Vagina (tissue), 2 donors: Measurements from ENCODE around the gene CSMD2. TPM values are rescaled to one million over a fixed set of nuclear protein-coding genes. Genes with fewer than 3 reads are reported as not detected.
"Not testable (repeated sequence)": the region's sequence is repeated elsewhere in the genome, so short reads cannot be mapped to it uniquely, and the experiment has no call there.

ENCODE experiments used
- DNase-seq, 2 donors: peaks; one replicate each; pipeline ENCODE4 v3.0.0-alpha.2; 2017; ENCODE audit errors: extremely low spot score in 2 of 2
- H3K27ac ChIP-seq: fragments of 200-600 bp; sonication (generic); one replicate; pipeline ENCODE4 v1.5.1; 2019
- H3K27me3 ChIP-seq: fragments of 200-600 bp; sonication (generic); one replicate; pipeline ENCODE4 v1.5.1; 2019
- H3K36me3 ChIP-seq, 2 donors: fragments of 200-600 bp; sonication (generic); one replicate each; pipeline ENCODE4 v1.5.1; 2017 to 2019
- H3K4me1 ChIP-seq: fragments of 200-600 bp; sonication (generic); one replicate; pipeline ENCODE4 v1.5.1; 2019
- H3K4me3 ChIP-seq, 2 donors: fragments of 200-600 bp; sonication (generic); 1 replicate in 1 of 2; 2 replicates in 1 of 2; pipeline ENCODE4 v1.5.1; 2016 to 2019
- H3K9me3 ChIP-seq: fragments of 200-600 bp; sonication (generic); one replicate; pipeline ENCODE4 v1.5.1; 2019
- CTCF ChIP-seq, 3 experiments: fragments of 450-650 bp in 2 of 3; fragments of 200-600 bp in 1 of 3; sonication (generic) in 1 of 3; IDR thresholded peaks; one replicate each; pipeline ENCODE4 v1.5.1; 2017 to 2019; ENCODE audit warnings: antibody characterized with exemption in 3 of 3, mild to moderate bottlenecking in 2 of 3, moderate library complexity in 2 of 3
- POLR2A ChIP-seq, 2 donors: fragments of 450-650 bp; IDR thresholded peaks; one replicate each; pipeline ENCODE4 v1.6.1; 2017; ENCODE audit warnings: antibody characterized with exemption in 2 of 2, mild to moderate bottlenecking in 2 of 2, moderate library complexity in 2 of 2
- POLR2AphosphoS5 ChIP-seq, 2 donors: sonication (generic); formaldehyde crosslinking; IDR thresholded peaks; one replicate each; pipeline ENCODE4 v1.9.0; 2017; ENCODE audit warnings: antibody characterized with exemption in 2 of 2, mild to moderate bottlenecking in 2 of 2, low read depth in 1 of 2; ENCODE audit not compliant: insufficient read depth in 1 of 2
- intact Hi-C: fragments of 100-400 bp; cut with DNase I; formaldehyde crosslinking; loops from one replicate; pipeline ENCODE4 v1.15.1; 2023
- total RNA-seq: library from RNA; depleted of rRNA; stranded (reverse); fragments of >200 nt; gene quantifications from one replicate; pipeline ENCODE4 v1.2.3, GENCODE V29; 2016

The CSMD2 gene
- total RNA-seq, 1 donor from 2014 or later: 0.25 TPM

- Histone ChIP-seq H3K4me3 (no peak overlapping the region), H3K4me1 (no peaks in the 10 kb centered on the region), H3K9me3 (no peaks in the 10 kb centered on the region), H3K36me3 (no peaks in the 10 kb centered on the region), H3K27ac (no peak overlapping the region), H3K27me3 (no peaks in the 10 kb centered on the region)
- no peak for TF ChIP-seq CTCF (IDR thresholded peaks at IDR 0.05)
- TF ChIP-seq POLR2AphosphoS5 (IDR thresholded peaks at IDR 0.05; ENCODE audit: insufficient read depth in 1 of 2, low read depth in 1 of 2): no peak
- no peak for TF ChIP-seq POLR2A (IDR thresholded peaks at IDR 0.05)
- DNase-seq: no peak
- intact Hi-C loops: no loop called here
Measured at GRCh38 chr1:34101151-34101550, 63.9 kb downstream of the CSMD2 start.

- Histone ChIP-seq H3K9me3 (no peaks in the 10 kb centered on the region), H3K27ac (no peak overlapping the region), H3K4me1 (no peaks in the 10 kb centered on the region), H3K27me3 (no peaks in the 10 kb centered on the region), H3K36me3 (no peaks in the 10 kb centered on the region), H3K4me3 (no peak overlapping the region)
- DNase-seq: no peak
- no peak for TF ChIP-seq POLR2A (IDR thresholded peaks at IDR 0.05)
- no peak for TF ChIP-seq POLR2AphosphoS5 (IDR thresholded peaks at IDR 0.05; ENCODE audit: insufficient read depth in 1 of 2, low read depth in 1 of 2)
- TF ChIP-seq CTCF (IDR thresholded peaks at IDR 0.05): no peak
- intact Hi-C loops: no loop called here
Measured at GRCh38 chr1:34100332-34100731, 64.7 kb downstream of the CSMD2 start.

GRCh38 chr1:34092399-34092798 is 72.6 kb downstream of the CSMD2 start:
- H3K27me3 ChIP-seq, H3K9me3 ChIP-seq, intact Hi-C loops, H3K4me1 ChIP-seq, H3K4me3 ChIP-seq, H3K27ac ChIP-seq, DNase-seq, H3K36me3 ChIP-seq: not testable (repeated sequence)

GRCh38 chr1:34089731-34090130 is 75.3 kb downstream of the CSMD2 start:
- Histone ChIP-seq H3K36me3 (no peaks in the 10 kb centered on the region), H3K27ac (no peak overlapping the region), H3K27me3 (no peaks in the 10 kb centered on the region), H3K4me1 (no peaks in the 10 kb centered on the region), H3K9me3 (no peaks in the 10 kb centered on the region), H3K4me3 (no peak overlapping the region)
- no peak for TF ChIP-seq CTCF (IDR thresholded peaks at IDR 0.05)
- DNase-seq: peak in 1 of 2 donors; percentile 2
- intact Hi-C loops: no loop called here

- peak; percentile 37 to 77 for DNase-seq
- H3K9me3 ChIP-seq: no peaks in the 10 kb centered on the region
- intact Hi-C loops: no loop called here
- H3K4me1 ChIP-seq: no peaks in the 10 kb centered on the region
- no peaks in the 10 kb centered on the region for H3K36me3 ChIP-seq
- H3K4me3 ChIP-seq: no peak overlapping the region
- H3K27me3 ChIP-seq: no peaks in the 10 kb centered on the region
- no peak overlapping the region for H3K27ac ChIP-seq
- TF ChIP-seq CTCF (IDR thresholded peaks at IDR 0.05): no peak
- no peak for TF ChIP-seq POLR2A (IDR thresholded peaks at IDR 0.05)
- no peak for TF ChIP-seq POLR2AphosphoS5 (IDR thresholded peaks at IDR 0.05; ENCODE audit: insufficient read depth in 1 of 2, low read depth in 1 of 2)
Measured at GRCh38 chr1:34087986-34088385, 77.0 kb downstream of the CSMD2 start.

GRCh38 chr1:34086561-34086960 is 78.5 kb downstream of the CSMD2 start:
- intact Hi-C loops: no loop called here
- no peak overlapping the region for H3K27ac ChIP-seq
- no peaks in the 10 kb centered on the region for H3K36me3 ChIP-seq
- no peak overlapping the region for H3K4me3 ChIP-seq
- H3K27me3 ChIP-seq: no peaks in the 10 kb centered on the region
- no peak for TF ChIP-seq POLR2A (IDR thresholded peaks at IDR 0.05)
- TF ChIP-seq CTCF (IDR thresholded peaks at IDR 0.05): no peak
- TF ChIP-seq POLR2AphosphoS5 (IDR thresholded peaks at IDR 0.05; ENCODE audit: insufficient read depth in 1 of 2, low read depth in 1 of 2): no peak
- DNase-seq: peak; percentile 37 to 93
- no peaks in the 10 kb centered on the region for H3K9me3 ChIP-seq
- H3K4me1 ChIP-seq: no peaks in the 10 kb centered on the region
